Mesodermal cell (in vitro differentiated cells): ENCODE data around the gene SNAP91.
"Not testable (repeated sequence)": the region's sequence is repeated elsewhere in the genome, so short reads cannot be mapped to it uniquely, and the experiment has no call there.

Experiments used
- H3K27ac ChIP-seq: 2 replicates; pipeline ENCODE4 v1.7.0; 2013; ENCODE audit warnings: mild to moderate bottlenecking, low read depth, low read length, moderate library complexity; ENCODE audit not compliant: severe bottlenecking
- H3K36me3 ChIP-seq: 2 replicates; pipeline ENCODE4 v1.7.1; 2013; ENCODE audit warnings: mild to moderate bottlenecking, low read length, moderate library complexity; ENCODE audit not compliant: control insufficient read depth, insufficient read depth
- H3K4me1 ChIP-seq: one replicate; pipeline ENCODE4 v1.7.1; 2013; ENCODE audit warnings: mild to moderate bottlenecking, low read length; ENCODE audit not compliant: insufficient read depth, control insufficient read depth, poor library complexity, severe bottlenecking
- H3K4me3 ChIP-seq: 2 replicates; pipeline ENCODE4 v1.7.0; 2013; ENCODE audit warnings: low read length, control low read depth, mild to moderate bottlenecking; ENCODE audit not compliant: insufficient read depth, poor library complexity, severe bottlenecking; ENCODE audit errors: extremely low read depth
- H3K9me3 ChIP-seq: 2 replicates; pipeline ENCODE4 v1.7.1; 2013; ENCODE audit warnings: mild to moderate bottlenecking, low read length, moderate library complexity; ENCODE audit not compliant: control insufficient read depth
- WGBS, 2 experiments: methylation state at CpG; one replicate each; pipeline ENCODE4 v1.1.5; 2013; ENCODE audit warnings: missing lambda C conversion rate in 2 of 2; ENCODE audit not compliant: insufficient coverage in 2 of 2; 5-methylcytosine and 5-hydroxymethylcytosine counted together

Gene SNAP91

DNA sequence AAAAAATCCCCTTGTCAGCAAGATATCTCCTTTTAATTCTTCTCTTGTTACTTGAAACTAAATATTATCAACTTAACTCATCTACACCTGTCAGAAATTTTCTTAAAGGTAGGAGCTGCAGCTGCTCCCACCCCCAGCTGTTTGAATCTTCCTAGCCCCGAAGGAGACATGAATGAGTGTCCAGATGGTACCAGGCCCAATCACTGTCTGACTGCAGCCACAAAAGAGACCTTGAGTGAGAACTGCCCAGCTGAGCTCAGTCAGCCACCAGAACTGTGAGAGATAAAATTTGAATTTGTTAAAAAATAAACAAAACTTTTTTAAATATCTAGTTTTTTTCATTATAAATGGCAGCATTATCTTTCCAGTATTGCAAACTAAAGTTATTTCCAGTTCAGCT lies 111.8 kb downstream of the SNAP91 start:
- WGBS, 2 experiments, result 86% methylated on average over 1 of the region's 1 CpG; no CpG with 5 or more reads in 1 of the 2 experiments
- Histone ChIP-seq H3K36me3 (no peaks in the 10 kb centered on the region), H3K4me1 (no peaks in the 10 kb centered on the region), H3K4me3 (no peak overlapping the region), H3K27ac (no peak overlapping the region), H3K9me3 (no peaks in the 10 kb centered on the region)

DNA sequence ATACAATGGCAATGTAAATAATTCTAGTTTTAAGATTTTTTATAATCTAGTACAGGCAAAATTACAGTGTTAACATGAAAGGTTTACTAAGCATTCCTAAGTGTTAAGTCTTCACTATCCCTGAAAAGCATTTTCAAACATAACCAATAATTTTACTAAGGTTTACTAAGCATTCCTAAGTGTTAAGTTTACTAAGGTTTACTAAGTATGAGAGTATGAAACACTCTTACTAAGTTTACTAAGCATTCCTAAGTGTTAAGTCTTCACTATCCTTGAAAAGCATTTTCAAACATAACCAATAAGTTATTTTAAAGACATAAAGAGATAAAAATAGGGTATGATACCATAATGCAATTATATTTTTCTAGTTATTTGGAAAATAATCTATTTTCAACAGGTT lies 114.0 kb downstream of the SNAP91 start:
- no peaks in the 10 kb centered on the region for H3K9me3 ChIP-seq
- H3K27ac ChIP-seq, result no peak overlapping the region
- H3K4me1 ChIP-seq, result no peaks in the 10 kb centered on the region
- no peak overlapping the region for H3K4me3 ChIP-seq
- no peaks in the 10 kb centered on the region for H3K36me3 ChIP-seq

- H3K4me3 ChIP-seq, result no peak overlapping the region
- H3K9me3 ChIP-seq, result no peaks in the 10 kb centered on the region
- WGBS, 2 experiments, result 94 to 98% methylated on average over 5 to 6 of the region's 9 CpGs
- H3K4me1 ChIP-seq, result no peaks in the 10 kb centered on the region
- H3K36me3 ChIP-seq, result no peaks in the 10 kb centered on the region
- H3K27ac ChIP-seq, result no peak overlapping the region
Measured at GRCh38 chr6:83593395-83593785, 115.5 kb downstream of the SNAP91 start.

GRCh38 chr6:83592770-83593394 lies 116.0 kb downstream of the SNAP91 start:
- Histone ChIP-seq H3K4me3 (no peak overlapping the region), H3K36me3 (no peaks in the 10 kb centered on the region), H3K27ac (no peak overlapping the region), H3K4me1 (no peaks in the 10 kb centered on the region), H3K9me3 (no peaks in the 10 kb centered on the region)
- WGBS, 2 experiments, result 100% methylated on average over 1 of the region's 2 CpGs

GRCh38 chr6:83590416-83590815 lies 118.5 kb downstream of the SNAP91 start:
- no peak overlapping the region for H3K4me3 ChIP-seq
- H3K9me3 ChIP-seq, result no peaks in the 10 kb centered on the region
- no peaks in the 10 kb centered on the region for H3K4me1 ChIP-seq
- no peaks in the 10 kb centered on the region for H3K36me3 ChIP-seq
- H3K27ac ChIP-seq, result no peak overlapping the region
- no CpG with 5 or more reads among the region's 1 CpG for WGBS, 2 experiments

GRCh38 chr6:83589076-83589475 lies 119.8 kb downstream of the SNAP91 start:
- peaks cover 4% of the 10 kb centered on the region for H3K4me1 ChIP-seq
- H3K36me3 ChIP-seq, result no peaks in the 10 kb centered on the region
- H3K4me3 ChIP-seq, result no peak overlapping the region
- H3K27ac ChIP-seq, result no peak overlapping the region
- no peaks in the 10 kb centered on the region for H3K9me3 ChIP-seq

- no peak overlapping the region for H3K27ac ChIP-seq
- no CpG with 5 or more reads among the region's 1 CpG for WGBS, 2 experiments
Measured at GRCh38 chr6:83578057-83578456, 130.8 kb downstream of the SNAP91 start.

DNA sequence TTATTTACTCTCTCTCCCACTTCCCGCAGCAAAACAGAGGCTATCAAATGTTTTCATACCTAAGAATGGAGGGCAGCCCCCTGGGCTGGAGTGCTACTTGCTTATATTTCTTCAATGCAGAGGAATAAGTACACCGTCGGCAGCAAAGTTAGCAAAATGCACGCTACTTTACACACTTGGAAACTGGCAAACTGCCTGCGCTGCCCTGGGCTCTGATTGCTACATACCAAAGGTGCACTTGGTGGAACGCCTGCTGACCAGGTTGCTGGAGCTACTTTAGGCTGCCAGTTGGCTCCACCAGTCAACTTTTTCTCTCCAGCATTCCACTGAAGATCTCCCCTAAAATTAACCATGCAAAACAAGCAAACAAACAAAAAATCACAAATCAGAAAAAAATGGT lies 134.1 kb downstream of the SNAP91 start:
- Histone ChIP-seq H3K27ac (no peak overlapping the region), H3K4me1 (no peaks in the 10 kb centered on the region), H3K9me3 (no peaks in the 10 kb centered on the region), H3K4me3 (no peak overlapping the region), H3K36me3 (no peaks in the 10 kb centered on the region)
- WGBS, 2 experiments, result 77 to 100% methylated on average over 2 to 3 of the region's 6 CpGs

More at GRCh38 chr6:83578057-83578456, 130.8 kb downstream of the SNAP91 start:
- no peaks in the 10 kb centered on the region for H3K4me1 ChIP-seq
- H3K4me3 ChIP-seq, result no peak overlapping the region
- H3K9me3 ChIP-seq, result no peaks in the 10 kb centered on the region
- no peaks in the 10 kb centered on the region for H3K36me3 ChIP-seq

DNA sequence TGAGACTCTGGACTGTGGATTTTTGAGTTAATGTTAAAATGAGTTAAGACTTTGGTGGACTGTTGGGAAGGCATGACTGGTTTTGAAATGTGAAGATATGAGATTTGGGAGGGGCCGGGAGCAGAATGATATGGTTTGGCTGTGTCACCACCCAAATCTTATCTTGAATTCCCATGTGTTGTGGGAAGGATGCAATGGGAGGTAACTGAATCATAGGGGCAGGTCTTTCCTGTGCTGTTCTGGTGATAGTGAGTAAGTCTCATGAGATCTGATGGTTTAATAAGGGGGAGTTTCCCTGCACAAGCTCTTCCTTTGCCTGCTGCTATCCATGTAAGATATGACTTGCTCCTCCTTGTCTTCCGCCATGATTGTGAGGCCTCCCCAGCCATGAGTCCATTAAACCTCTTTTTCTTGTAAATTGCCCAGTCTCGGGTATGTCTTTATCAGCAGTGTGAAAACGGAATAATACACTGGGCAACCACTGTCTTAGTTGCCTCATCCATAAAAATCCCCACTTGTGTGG lies 137.2 kb downstream of the SNAP91 start:
- not testable (repeated sequence) for H3K9me3 ChIP-seq, H3K4me1 ChIP-seq, H3K27ac ChIP-seq, H3K36me3 ChIP-seq, H3K4me3 ChIP-seq
- WGBS, 2 experiments, result 100% methylated on average over 3 to 4 of the region's 4 CpGs

DNA sequence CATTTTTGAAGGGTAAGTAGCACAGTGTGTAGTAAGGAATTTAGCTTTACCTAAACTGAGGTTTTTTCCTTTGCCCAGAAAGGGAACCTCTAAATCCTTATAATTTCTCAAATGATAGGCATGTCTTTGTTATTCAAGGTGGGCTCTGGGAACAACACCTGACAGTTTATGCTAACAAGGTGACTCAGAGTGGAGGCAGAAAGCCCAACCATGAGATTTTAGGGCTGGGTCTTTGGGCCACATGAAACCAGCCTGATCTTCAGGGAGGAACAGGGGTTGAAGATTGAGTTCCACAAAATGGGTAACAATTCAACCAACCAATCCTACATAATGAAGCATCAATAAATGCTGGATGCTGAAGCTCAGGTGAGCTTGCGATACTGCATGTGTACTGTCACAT lies 149.9 kb downstream of the SNAP91 start:
- WGBS, 2 experiments, result 100% methylated on average over 1 of the region's 1 CpG

GRCh38 chr6:83556871-83557270 lies 152.0 kb downstream of the SNAP91 start:
- Histone ChIP-seq H3K36me3 (no peaks in the 10 kb centered on the region), H3K4me3 (no peak overlapping the region), H3K4me1 (no peaks in the 10 kb centered on the region), H3K27ac (no peak overlapping the region), H3K9me3 (no peaks in the 10 kb centered on the region)

More for the DNA sequence above, 149.9 kb downstream of the SNAP91 start:
- Histone ChIP-seq H3K4me1 (no peaks in the 10 kb centered on the region), H3K36me3 (no peaks in the 10 kb centered on the region), H3K27ac (no peak overlapping the region), H3K9me3 (no peaks in the 10 kb centered on the region), H3K4me3 (no peak overlapping the region)
